ENCODE data around the gene PLCXD1. TPM values are rescaled to one million over a fixed set of nuclear protein-coding genes. Genes with fewer than 3 reads are reported as not detected.

PLCXD1 gene
- polyA plus RNA-seq, 2 of the 4 experiments (the other 2 are of a cell fraction), result 64.6 to 67.9 TPM

GRCh38 chrX:318739-319578 is 37.8 kb downstream of the PLCXD1 start, which contains the start of gene GTPBP6 (continued):
- TF ChIP-seq PBX3 (IDR thresholded peaks at IDR 0.05) (peak; percentile 100), HDAC2 (IDR thresholded peaks at IDR 0.05) (no peak), SMC3 (IDR thresholded peaks at IDR 0.05) (no peak), RCOR1 (IDR thresholded peaks at IDR 0.05; ENCODE audit: low read depth, low read length) (no peak), FOXS1 (CRISPR knock-in tag; IDR thresholded peaks at IDR 0.05) (no peak), JUNB (IDR thresholded peaks at IDR 0.05) (no peak), TFCP2L1 (CRISPR knock-in tag; IDR thresholded peaks at IDR 0.05) (no peak), FOSL2 (IDR thresholded peaks at IDR 0.05) (no peak), FOSL2 (CRISPR knock-in tag; IDR thresholded peaks at IDR 0.05) (peak; percentile 37; the same call in 1 of the 2 replicates), ZNF302 (CRISPR knock-in tag; IDR thresholded peaks at IDR 0.05) (no peak), BHLHE40 (IDR thresholded peaks at IDR 0.05; ENCODE audit: low read depth, low read length) (peak; percentile 82), TP53 (CRISPR knock-in tag; IDR thresholded peaks at IDR 0.05) (0 out of 2 replicates have a peak, but pooled peaks have one; percentile 28), RNF2 (IDR thresholded peaks at IDR 0.05; ENCODE audit: borderline replicate concordance, low read depth) (no peak), FOSB (CRISPR knock-in tag; IDR thresholded peaks at IDR 0.05) (no peak), ESRRA (IDR thresholded peaks at IDR 0.05; ENCODE audit: borderline replicate concordance, low read length) (no peak), E2F6 (IDR thresholded peaks at IDR 0.05; ENCODE audit: borderline replicate concordance, low read depth) (peak; percentile 26; the same call in 1 of the 2 replicates), HES2 (IDR thresholded peaks at IDR 0.05) (no peak), JUN (IDR thresholded peaks at IDR 0.05) (peak; percentile 9 to 70; a peak in 4 of 5 replicates), ZC3H11A (IDR thresholded peaks at IDR 0.05) (no peak), USF2 (IDR thresholded peaks at IDR 0.05) (peak; percentile 100), RARB (CRISPR knock-in tag; IDR thresholded peaks at IDR 0.05) (no peak), HEYL (CRISPR knock-in tag; IDR thresholded peaks at IDR 0.05) (no peak), RFX5 (IDR thresholded peaks at IDR 0.05) (0 out of 2 replicates have a peak, but pooled peaks have one; percentile 31), NFE2L2 (conservative IDR thresholded peaks at IDR 0.05; ENCODE audit: low read length) (no peak), MAFK (IDR thresholded peaks at IDR 0.05; ENCODE audit: partially characterized antibody) (no peak), HOXB5 (CRISPR knock-in tag; IDR thresholded peaks at IDR 0.05) (no peak)
- TF ChIP-seq, protein P1, sequence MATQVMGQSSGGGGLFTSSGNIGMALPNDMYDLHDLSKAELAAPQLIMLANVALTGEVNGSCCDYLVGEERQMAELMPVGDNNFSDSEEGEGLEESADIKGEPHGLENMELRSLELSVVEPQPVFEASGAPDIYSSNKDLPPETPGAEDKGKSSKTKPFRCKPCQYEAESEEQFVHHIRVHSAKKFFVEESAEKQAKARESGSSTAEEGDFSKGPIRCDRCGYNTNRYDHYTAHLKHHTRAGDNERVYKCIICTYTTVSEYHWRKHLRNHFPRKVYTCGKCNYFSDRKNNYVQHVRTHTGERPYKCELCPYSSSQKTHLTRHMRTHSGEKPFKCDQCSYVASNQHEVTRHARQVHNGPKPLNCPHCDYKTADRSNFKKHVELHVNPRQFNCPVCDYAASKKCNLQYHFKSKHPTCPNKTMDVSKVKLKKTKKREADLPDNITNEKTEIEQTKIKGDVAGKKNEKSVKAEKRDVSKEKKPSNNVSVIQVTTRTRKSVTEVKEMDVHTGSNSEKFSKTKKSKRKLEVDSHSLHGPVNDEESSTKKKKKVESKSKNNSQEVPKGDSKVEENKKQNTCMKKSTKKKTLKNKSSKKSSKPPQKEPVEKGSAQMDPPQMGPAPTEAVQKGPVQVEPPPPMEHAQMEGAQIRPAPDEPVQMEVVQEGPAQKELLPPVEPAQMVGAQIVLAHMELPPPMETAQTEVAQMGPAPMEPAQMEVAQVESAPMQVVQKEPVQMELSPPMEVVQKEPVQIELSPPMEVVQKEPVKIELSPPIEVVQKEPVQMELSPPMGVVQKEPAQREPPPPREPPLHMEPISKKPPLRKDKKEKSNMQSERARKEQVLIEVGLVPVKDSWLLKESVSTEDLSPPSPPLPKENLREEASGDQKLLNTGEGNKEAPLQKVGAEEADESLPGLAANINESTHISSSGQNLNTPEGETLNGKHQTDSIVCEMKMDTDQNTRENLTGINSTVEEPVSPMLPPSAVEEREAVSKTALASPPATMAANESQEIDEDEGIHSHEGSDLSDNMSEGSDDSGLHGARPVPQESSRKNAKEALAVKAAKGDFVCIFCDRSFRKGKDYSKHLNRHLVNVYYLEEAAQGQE (IDR thresholded peaks at IDR 0.05), result no peak
- TF ChIP-seq, protein P2, sequence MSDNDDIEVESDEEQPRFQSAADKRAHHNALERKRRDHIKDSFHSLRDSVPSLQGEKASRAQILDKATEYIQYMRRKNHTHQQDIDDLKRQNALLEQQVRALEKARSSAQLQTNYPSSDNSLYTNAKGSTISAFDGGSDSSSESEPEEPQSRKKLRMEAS (IDR thresholded peaks at IDR 0.05), result peak; percentile 92

Measured in A549 (cell line).